HT-29 (cell line): Measurements from ENCODE around the gene AKAP13. TPM values are rescaled to one million over a fixed set of nuclear protein-coding genes. Genes with fewer than 3 reads are reported as not detected.

Experiments
- DNase-seq: peaks from one replicate; pipeline ENCODE4 v3.0.0-alpha.2; 2015; ENCODE audit warnings: low spot score
- total RNA-seq: library from RNA; depleted of rRNA; stranded (reverse); fragments of >200 nt; shearing (Covaris generic); gene quantifications from 2 replicates; pipeline ENCODE4 v1.2.3, GENCODE V29; 2014

AKAP13 gene
- total RNA-seq, 1 experiment from 2014 or later, result 108 TPM

- no peak for DNase-seq
Measured at GRCh38 chr15:85766001-85766831, 385.8 kb downstream of the AKAP13 start.

- DNase-seq, result no peak
Measured at GRCh38 chr15:85767785-85768529, 387.6 kb downstream of the AKAP13 start.

GRCh38 chr15:85768595-85769168, 388.3 kb downstream of the AKAP13 start:
- DNase-seq, result no peak

GRCh38 chr15:85769182-85769900, 388.9 kb downstream of the AKAP13 start:
- no peak for DNase-seq

- DNase-seq, result no peak
Measured at GRCh38 chr15:85770096-85771041, 390.0 kb downstream of the AKAP13 start.

GRCh38 chr15:85771271-85771670, 390.9 kb downstream of the AKAP13 start:
- DNase-seq, result no peak

- DNase-seq, result no peak
Measured at GRCh38 chr15:85771781-85772445, 391.5 kb downstream of the AKAP13 start.

GRCh38 chr15:85772668-85773067, 392.3 kb downstream of the AKAP13 start:
- no peak for DNase-seq

- no peak for DNase-seq
Measured at GRCh38 chr15:85773249-85773648, 392.8 kb downstream of the AKAP13 start.

- no peak for DNase-seq
Measured at GRCh38 chr15:85773970-85774369, 393.6 kb downstream of the AKAP13 start.

GRCh38 chr15:85777250-85778106, 397.1 kb downstream of the AKAP13 start:
- DNase-seq, result no peak

- DNase-seq, result no peak
Measured at GRCh38 chr15:85778107-85778776, 397.8 kb downstream of the AKAP13 start.

- DNase-seq, result no peak
Measured at GRCh38 chr15:85779249-85779648, 398.8 kb downstream of the AKAP13 start.

- DNase-seq, result no peak
Measured at GRCh38 chr15:85780225-85780985, 400.0 kb downstream of the AKAP13 start.

- DNase-seq, result no peak
Measured at GRCh38 chr15:85781099-85781498, 400.7 kb downstream of the AKAP13 start.

- DNase-seq, result no peak
Measured at GRCh38 chr15:85782064-85782463, 401.7 kb downstream of the AKAP13 start.

- DNase-seq, result peak; percentile 86
Measured at GRCh38 chr15:85785887-85786780, 405.7 kb downstream of the AKAP13 start.
